ENCODE data around the gene DUSP5.

DUSP5 gene

GRCh38 chr10:110480387-110480786 lies 17.3 kb upstream of the DUSP5 start:
- Histone ChIP-seq H3K9me3 (ENCODE audit: control insufficient read depth in 5 of 5, low read length in 5 of 5) (no peaks in the 10 kb centered on the region), H3K27ac (ENCODE audit: low read depth, low read length) (no peak overlapping the region), H3K4me1 (ENCODE audit: control insufficient read depth in 5 of 5, insufficient read depth in 5 of 5, low read length in 5 of 5) (no peaks in the 10 kb centered on the region), H3K4me3 (ENCODE audit: low read depth in 1 of 5, low read length in 5 of 5) (no peak overlapping the region), H3K27me3 (ENCODE audit: control insufficient read depth in 5 of 5, insufficient read depth in 4 of 5, low read length in 5 of 5) (peaks cover 0 to 2% (median 0%) of the 10 kb centered on the region in 5 donors), H3K9ac (ENCODE audit: low read length in 5 of 5) (no peak overlapping the region), H3K36me3 (ENCODE audit: control insufficient read depth in 5 of 5, insufficient read depth in 5 of 5, low read length in 5 of 5) (no peaks in the 10 kb centered on the region)

DNA sequence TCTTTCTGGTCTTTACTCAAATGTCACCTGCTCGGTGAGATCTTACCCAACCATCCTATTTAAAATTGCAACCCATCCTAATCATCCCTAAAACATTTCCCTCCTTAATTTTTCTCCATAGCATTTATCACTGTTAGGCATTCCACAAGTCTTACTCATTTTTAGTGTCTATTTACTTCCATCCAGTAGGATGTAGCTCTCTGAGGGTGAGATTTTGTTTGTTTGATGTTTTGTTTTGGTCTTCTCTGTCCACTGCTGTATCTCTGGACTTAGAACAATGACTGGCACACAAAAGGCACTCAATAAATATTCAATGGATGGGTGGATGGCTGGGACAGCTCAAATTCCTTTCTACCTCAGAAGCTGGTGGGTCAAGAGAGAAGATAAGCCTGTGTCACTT lies 15.8 kb upstream of the DUSP5 start:
- Histone ChIP-seq H3K4me3 (ENCODE audit: low read depth in 1 of 5, low read length in 5 of 5) (no peak overlapping the region), H3K27ac (ENCODE audit: low read depth, low read length) (no peak overlapping the region), H3K27me3 (ENCODE audit: control insufficient read depth in 5 of 5, insufficient read depth in 4 of 5, low read length in 5 of 5) (peaks cover 0 to 2% (median 0%) of the 10 kb centered on the region in 5 donors), H3K9me3 (ENCODE audit: control insufficient read depth in 5 of 5, low read length in 5 of 5) (no peaks in the 10 kb centered on the region), H3K4me1 (ENCODE audit: control insufficient read depth in 5 of 5, insufficient read depth in 5 of 5, low read length in 5 of 5) (peaks cover 0 to 4% (median 0%) of the 10 kb centered on the region in 5 donors), H3K36me3 (ENCODE audit: control insufficient read depth in 5 of 5, insufficient read depth in 5 of 5, low read length in 5 of 5) (no peaks in the 10 kb centered on the region), H3K9ac (ENCODE audit: low read length in 5 of 5) (no peak overlapping the region)

GRCh38 chr10:110483633-110484032 lies 14.1 kb upstream of the DUSP5 start:
- Histone ChIP-seq H3K27me3 (ENCODE audit: control insufficient read depth in 5 of 5, insufficient read depth in 4 of 5, low read length in 5 of 5) (peaks cover 0 to 11% (median 0%) of the 10 kb centered on the region in 5 donors), H3K9me3 (ENCODE audit: control insufficient read depth in 5 of 5, low read length in 5 of 5) (no peaks in the 10 kb centered on the region), H3K4me1 (ENCODE audit: control insufficient read depth in 5 of 5, insufficient read depth in 5 of 5, low read length in 5 of 5) (peaks cover 0 to 10% (median 0%) of the 10 kb centered on the region in 5 donors), H3K27ac (ENCODE audit: low read depth, low read length) (no peak overlapping the region), H3K4me3 (ENCODE audit: low read depth in 1 of 5, low read length in 5 of 5) (no peak overlapping the region), H3K9ac (ENCODE audit: low read length in 5 of 5) (no peak overlapping the region), H3K36me3 (ENCODE audit: control insufficient read depth in 5 of 5, insufficient read depth in 5 of 5, low read length in 5 of 5) (no peaks in the 10 kb centered on the region)

- H3K4me1 ChIP-seq (ENCODE audit: control insufficient read depth in 5 of 5, insufficient read depth in 5 of 5, low read length in 5 of 5) = peaks cover 0 to 10% (median 0%) of the 10 kb centered on the region in 5 donors
- H3K27me3 ChIP-seq (ENCODE audit: control insufficient read depth in 5 of 5, insufficient read depth in 4 of 5, low read length in 5 of 5) = peaks cover 0 to 11% (median 0%) of the 10 kb centered on the region in 5 donors
- no peak overlapping the region for H3K27ac ChIP-seq (ENCODE audit: low read depth, low read length)
- no peak overlapping the region for H3K4me3 ChIP-seq (ENCODE audit: low read depth in 1 of 5, low read length in 5 of 5)
- H3K9ac ChIP-seq (ENCODE audit: low read length in 5 of 5) = no peak overlapping the region
- H3K36me3 ChIP-seq (ENCODE audit: control insufficient read depth in 5 of 5, insufficient read depth in 5 of 5, low read length in 5 of 5) = no peaks in the 10 kb centered on the region
- H3K9me3 ChIP-seq (ENCODE audit: control insufficient read depth in 5 of 5, low read length in 5 of 5) = no peaks in the 10 kb centered on the region
Observed at GRCh38 chr10:110485541-110485940, 12.2 kb upstream of the DUSP5 start.

GRCh38 chr10:110486680-110487410 lies 10.9 kb upstream of the DUSP5 start:
- Histone ChIP-seq H3K36me3 (ENCODE audit: control insufficient read depth in 5 of 5, insufficient read depth in 5 of 5, low read length in 5 of 5) (no peaks in the 10 kb centered on the region), H3K9ac (ENCODE audit: low read length in 5 of 5) (no peak overlapping the region), H3K9me3 (ENCODE audit: control insufficient read depth in 5 of 5, low read length in 5 of 5) (no peaks in the 10 kb centered on the region), H3K27me3 (ENCODE audit: control insufficient read depth in 5 of 5, insufficient read depth in 4 of 5, low read length in 5 of 5) (peaks cover 0 to 11% (median 0%) of the 10 kb centered on the region in 5 donors), H3K4me1 (ENCODE audit: control insufficient read depth in 5 of 5, insufficient read depth in 5 of 5, low read length in 5 of 5) (peaks cover 0 to 10% (median 0%) of the 10 kb centered on the region in 5 donors), H3K4me3 (ENCODE audit: low read depth in 1 of 5, low read length in 5 of 5) (no peak overlapping the region), H3K27ac (ENCODE audit: low read depth, low read length) (no peak overlapping the region)

GRCh38 chr10:110487411-110488331 lies 10.0 kb upstream of the DUSP5 start:
- no peaks in the 10 kb centered on the region for H3K9me3 ChIP-seq (ENCODE audit: control insufficient read depth in 5 of 5, low read length in 5 of 5)
- no peak overlapping the region for H3K4me3 ChIP-seq (ENCODE audit: low read depth in 1 of 5, low read length in 5 of 5)
- H3K36me3 ChIP-seq (ENCODE audit: control insufficient read depth in 5 of 5, insufficient read depth in 5 of 5, low read length in 5 of 5) = no peaks in the 10 kb centered on the region
- H3K27ac ChIP-seq (ENCODE audit: low read depth, low read length) = no peak overlapping the region
- H3K4me1 ChIP-seq (ENCODE audit: control insufficient read depth in 5 of 5, insufficient read depth in 5 of 5, low read length in 5 of 5) = peaks cover 0 to 10% (median 0%) of the 10 kb centered on the region in 5 donors
- H3K27me3 ChIP-seq (ENCODE audit: control insufficient read depth in 5 of 5, insufficient read depth in 4 of 5, low read length in 5 of 5) = peaks cover 0 to 11% (median 0%) of the 10 kb centered on the region in 5 donors
- H3K9ac ChIP-seq (ENCODE audit: low read length in 5 of 5) = no peak overlapping the region

DNA sequence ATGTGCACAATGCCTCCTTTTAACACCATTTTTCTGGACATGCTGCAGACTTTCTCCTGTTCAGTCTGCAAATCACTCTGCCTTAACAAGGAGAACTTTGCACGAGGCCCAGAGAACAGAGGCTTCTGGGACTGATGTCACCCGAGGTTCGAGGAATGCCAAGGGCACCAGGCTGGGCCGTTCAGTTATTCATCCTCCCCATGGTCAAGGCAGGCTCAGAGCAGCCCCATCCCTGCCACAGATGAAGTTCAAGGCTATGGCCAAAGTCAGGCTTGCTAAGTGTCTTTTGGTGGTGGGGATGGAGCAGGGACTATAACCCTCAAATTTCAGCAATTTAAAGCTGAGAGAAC lies 9.4 kb upstream of the DUSP5 start:
- Histone ChIP-seq H3K9me3 (ENCODE audit: control insufficient read depth in 5 of 5, low read length in 5 of 5) (no peaks in the 10 kb centered on the region), H3K36me3 (ENCODE audit: control insufficient read depth in 5 of 5, insufficient read depth in 5 of 5, low read length in 5 of 5) (no peaks in the 10 kb centered on the region), H3K9ac (ENCODE audit: low read length in 5 of 5) (no peak overlapping the region), H3K27me3 (ENCODE audit: control insufficient read depth in 5 of 5, insufficient read depth in 4 of 5, low read length in 5 of 5) (peaks cover 0 to 11% (median 0%) of the 10 kb centered on the region in 5 donors), H3K27ac (ENCODE audit: low read depth, low read length) (no peak overlapping the region), H3K4me3 (ENCODE audit: low read depth in 1 of 5, low read length in 5 of 5) (no peak overlapping the region), H3K4me1 (ENCODE audit: control insufficient read depth in 5 of 5, insufficient read depth in 5 of 5, low read length in 5 of 5) (peaks cover 0 to 10% (median 0%) of the 10 kb centered on the region in 5 donors)

DNA sequence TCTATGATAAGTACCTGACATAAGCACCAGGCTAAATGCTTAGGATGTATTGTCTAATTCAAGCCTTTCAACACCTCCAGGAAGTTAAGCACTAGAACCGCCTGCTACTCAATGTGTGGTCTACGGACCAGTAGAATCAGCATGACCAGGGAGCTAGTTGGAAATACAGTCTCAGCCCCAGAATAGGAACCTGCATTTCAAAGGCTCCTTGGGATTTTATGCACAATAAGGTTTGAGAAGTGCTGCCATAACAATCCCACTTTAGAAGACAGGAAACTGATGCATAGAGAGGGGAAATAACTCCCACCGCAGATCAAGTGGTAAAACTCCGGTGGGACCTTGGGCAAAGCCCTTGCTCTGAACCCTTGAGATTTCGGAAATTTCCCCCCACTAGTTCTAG lies 8.8 kb upstream of the DUSP5 start:
- Histone ChIP-seq H3K4me1 (ENCODE audit: control insufficient read depth in 5 of 5, insufficient read depth in 5 of 5, low read length in 5 of 5) (peaks cover 0 to 10% (median 0%) of the 10 kb centered on the region in 5 donors), H3K9ac (ENCODE audit: low read length in 5 of 5) (no peak overlapping the region), H3K4me3 (ENCODE audit: low read depth in 1 of 5, low read length in 5 of 5) (no peak overlapping the region), H3K27me3 (ENCODE audit: control insufficient read depth in 5 of 5, insufficient read depth in 4 of 5, low read length in 5 of 5) (peaks cover 0 to 11% (median 0%) of the 10 kb centered on the region in 5 donors), H3K27ac (ENCODE audit: low read depth, low read length) (no peak overlapping the region), H3K9me3 (ENCODE audit: control insufficient read depth in 5 of 5, low read length in 5 of 5) (no peaks in the 10 kb centered on the region), H3K36me3 (ENCODE audit: control insufficient read depth in 5 of 5, insufficient read depth in 5 of 5, low read length in 5 of 5) (no peaks in the 10 kb centered on the region)

DNA sequence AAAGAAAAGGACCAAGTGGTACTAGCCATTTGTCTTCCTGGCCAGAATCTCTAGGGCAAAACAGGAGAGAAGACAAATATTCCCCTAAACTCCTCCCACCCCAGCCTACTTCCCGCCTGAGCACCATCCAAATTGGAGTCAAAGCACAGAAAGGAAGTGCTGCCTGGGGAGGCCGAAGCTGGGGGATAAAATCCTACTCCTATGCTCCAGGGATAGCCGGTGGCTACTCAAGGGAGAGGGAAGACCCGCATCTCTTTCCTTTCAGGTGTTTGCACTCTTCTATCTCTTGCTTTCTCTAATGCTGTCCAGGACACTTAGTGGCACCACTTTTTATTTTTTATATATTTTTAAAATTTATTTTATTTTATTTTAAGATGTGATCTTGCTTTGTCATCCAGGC lies 7.1 kb upstream of the DUSP5 start:
- no peaks in the 10 kb centered on the region for H3K9me3 ChIP-seq (ENCODE audit: control insufficient read depth in 5 of 5, low read length in 5 of 5)
- peaks cover 0 to 10% (median 0%) of the 10 kb centered on the region in 5 donors for H3K4me1 ChIP-seq (ENCODE audit: control insufficient read depth in 5 of 5, insufficient read depth in 5 of 5, low read length in 5 of 5)
- H3K4me3 ChIP-seq (ENCODE audit: low read depth in 1 of 5, low read length in 5 of 5) = no peak overlapping the region
- no peaks in the 10 kb centered on the region for H3K36me3 ChIP-seq (ENCODE audit: control insufficient read depth in 5 of 5, insufficient read depth in 5 of 5, low read length in 5 of 5)
- no peak overlapping the region for H3K27ac ChIP-seq (ENCODE audit: low read depth, low read length)
- no peak overlapping the region for H3K9ac ChIP-seq (ENCODE audit: low read length in 5 of 5)
- peaks cover 0 to 9% (median 0%) of the 10 kb centered on the region in 5 donors for H3K27me3 ChIP-seq (ENCODE audit: control insufficient read depth in 5 of 5, insufficient read depth in 4 of 5, low read length in 5 of 5)

DNA sequence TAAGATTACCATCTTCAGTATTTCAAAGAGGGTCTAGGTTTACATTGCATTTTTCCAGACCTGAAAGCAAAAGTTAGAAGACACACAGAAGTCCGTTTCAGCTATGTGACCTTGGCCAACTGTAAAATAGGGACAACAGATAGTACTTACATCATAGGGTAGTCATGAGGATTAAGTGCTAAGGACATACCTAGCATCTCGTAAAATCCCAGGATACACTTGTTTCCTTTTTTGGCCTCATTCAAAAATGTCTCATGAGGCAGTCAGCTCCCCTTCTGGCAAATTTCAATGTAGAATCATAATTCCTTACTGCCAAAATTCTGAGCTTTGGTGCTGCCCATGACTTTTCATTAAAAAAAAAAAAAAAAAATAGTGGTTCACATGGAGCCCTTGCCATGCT lies 6.4 kb upstream of the DUSP5 start:
- H3K4me3 ChIP-seq (ENCODE audit: low read depth in 1 of 5, low read length in 5 of 5) = no peak overlapping the region
- H3K4me1 ChIP-seq (ENCODE audit: control insufficient read depth in 5 of 5, insufficient read depth in 5 of 5, low read length in 5 of 5) = peaks cover 0 to 17% (median 6%) of the 10 kb centered on the region in 5 donors
- peaks cover 0 to 9% (median 0%) of the 10 kb centered on the region in 5 donors for H3K27me3 ChIP-seq (ENCODE audit: control insufficient read depth in 5 of 5, insufficient read depth in 4 of 5, low read length in 5 of 5)
- H3K36me3 ChIP-seq (ENCODE audit: control insufficient read depth in 5 of 5, insufficient read depth in 5 of 5, low read length in 5 of 5) = no peaks in the 10 kb centered on the region
- H3K9ac ChIP-seq (ENCODE audit: low read length in 5 of 5) = no peak overlapping the region
- no peaks in the 10 kb centered on the region for H3K9me3 ChIP-seq (ENCODE audit: control insufficient read depth in 5 of 5, low read length in 5 of 5)
- H3K27ac ChIP-seq (ENCODE audit: low read depth, low read length) = no peak overlapping the region
